Prostate gland (tissue), 2 donors: ENCODE data around the gene CTNNA2. TPM values are rescaled to one million over a fixed set of nuclear protein-coding genes. Genes with fewer than 3 reads are reported as not detected.

Experiments used
- DNase-seq: peaks from one replicate; pipeline ENCODE4 v3.0.0-alpha.2; 2019; ENCODE audit warnings: low spot score
- H3K27ac ChIP-seq, 2 donors: fragments of 200-600 bp; sonication (generic); 2 replicates each; pipeline ENCODE4 v1.5.1; 2017 to 2019
- H3K27me3 ChIP-seq: fragments of 200-600 bp; sonication (generic); replicated peaks from 2 replicates; pipeline ENCODE4 v1.5.1; 2019; ENCODE audit not compliant: insufficient read depth
- H3K36me3 ChIP-seq, 2 donors: fragments of 200-600 bp; sonication (generic); 1 replicate in 1 of 2; 2 replicates in 1 of 2; pipeline versions ENCODE4 v1.5.1 to v1.8.1; 2017 to 2019
- H3K4me1 ChIP-seq: fragments of 200-600 bp; sonication (generic); replicated peaks from 2 replicates; pipeline ENCODE4 v1.5.1; 2019
- H3K4me3 ChIP-seq, 2 donors: fragments of 200-600 bp; sonication (generic); 2 replicates each; pipeline ENCODE4 v1.5.1; 2017 to 2019
- H3K9me3 ChIP-seq: fragments of 200-600 bp; sonication (generic); 2 replicates; pipeline ENCODE4 v1.5.1; 2017
- POLR2A ChIP-seq: fragments of 450-650 bp; IDR thresholded peaks from one replicate; pipeline ENCODE4 v1.6.1; 2016; ENCODE audit warnings: antibody characterized with exemption, mild to moderate bottlenecking
- POLR2AphosphoS5 ChIP-seq: sonication (generic); formaldehyde crosslinking; IDR thresholded peaks from one replicate; pipeline ENCODE4 v1.6.1; 2017; ENCODE audit warnings: antibody characterized with exemption
- WGBS: methylation state at CpG from one replicate; pipeline ENCODE4 v1.1.5; 2018; 5-methylcytosine and 5-hydroxymethylcytosine counted together
- intact Hi-C: fragments of 100-400 bp; cut with DNase I; formaldehyde crosslinking; loops from one replicate; pipeline ENCODE4 v1.14.2; 2022
- total RNA-seq, 2 donors: library from RNA; depleted of rRNA; stranded (reverse); fragments of >200 nt; gene quantifications; one replicate each; pipeline ENCODE4 v1.1.0, GENCODE V29; 2016
- TF ChIP-seq, protein P1 (sequence below), 4 experiments: fragments of 200-600 bp in 2 of 4; fragments of 450-650 bp in 2 of 4; sonication (generic) in 2 of 4; IDR thresholded peaks; 1 replicate in 3 of 4; 2 replicates in 1 of 4; pipeline ENCODE4 v1.5.1; 2016 to 2019; ENCODE audit warnings: antibody characterized with exemption in 4 of 4, mild to moderate bottlenecking in 2 of 4, moderate library complexity in 2 of 4

The CTNNA2 gene
- total RNA-seq, 2 donors from 2014 or later, result 24.3 TPM; not detected in 1

DNA sequence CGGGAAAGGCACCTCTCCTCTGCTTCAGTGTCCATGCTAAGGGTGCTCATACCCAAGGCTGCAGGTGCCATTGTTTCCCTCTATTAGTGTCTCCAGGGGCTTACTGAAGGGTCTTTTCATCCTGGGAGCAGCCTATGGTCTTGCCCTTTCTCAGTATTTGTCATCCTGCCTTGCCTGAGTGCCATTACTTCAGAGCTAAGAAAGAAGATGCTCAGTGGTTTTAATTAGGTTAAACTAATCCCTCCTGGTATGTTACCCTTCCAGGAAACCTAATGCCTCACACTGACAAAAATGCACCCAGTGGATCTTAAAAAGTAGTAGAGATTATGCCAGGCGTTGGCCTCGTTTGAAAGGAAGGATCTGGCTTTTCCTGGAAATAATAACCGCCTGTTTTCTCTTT is 640.3 kb downstream of the CTNNA2 start:
- no peaks in the 10 kb centered on the region for H3K4me1 ChIP-seq
- 76% methylated on average over 4 of the region's 4 CpGs for WGBS
- H3K27me3 ChIP-seq, result no peaks in the 10 kb centered on the region
- H3K4me3 ChIP-seq, result no peak overlapping the region
- intact Hi-C loops, result no loop called here
- no peaks in the 10 kb centered on the region for H3K36me3 ChIP-seq
- no peak for DNase-seq
- H3K9me3 ChIP-seq, result no peaks in the 10 kb centered on the region
- TF ChIP-seq POLR2A (no peak), POLR2AphosphoS5 (no peak)
- TF ChIP-seq, protein P1, sequence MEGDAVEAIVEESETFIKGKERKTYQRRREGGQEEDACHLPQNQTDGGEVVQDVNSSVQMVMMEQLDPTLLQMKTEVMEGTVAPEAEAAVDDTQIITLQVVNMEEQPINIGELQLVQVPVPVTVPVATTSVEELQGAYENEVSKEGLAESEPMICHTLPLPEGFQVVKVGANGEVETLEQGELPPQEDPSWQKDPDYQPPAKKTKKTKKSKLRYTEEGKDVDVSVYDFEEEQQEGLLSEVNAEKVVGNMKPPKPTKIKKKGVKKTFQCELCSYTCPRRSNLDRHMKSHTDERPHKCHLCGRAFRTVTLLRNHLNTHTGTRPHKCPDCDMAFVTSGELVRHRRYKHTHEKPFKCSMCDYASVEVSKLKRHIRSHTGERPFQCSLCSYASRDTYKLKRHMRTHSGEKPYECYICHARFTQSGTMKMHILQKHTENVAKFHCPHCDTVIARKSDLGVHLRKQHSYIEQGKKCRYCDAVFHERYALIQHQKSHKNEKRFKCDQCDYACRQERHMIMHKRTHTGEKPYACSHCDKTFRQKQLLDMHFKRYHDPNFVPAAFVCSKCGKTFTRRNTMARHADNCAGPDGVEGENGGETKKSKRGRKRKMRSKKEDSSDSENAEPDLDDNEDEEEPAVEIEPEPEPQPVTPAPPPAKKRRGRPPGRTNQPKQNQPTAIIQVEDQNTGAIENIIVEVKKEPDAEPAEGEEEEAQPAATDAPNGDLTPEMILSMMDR (IDR thresholded peaks at IDR 0.05), result no peak
- H3K27ac ChIP-seq, result no peak overlapping the region

DNA sequence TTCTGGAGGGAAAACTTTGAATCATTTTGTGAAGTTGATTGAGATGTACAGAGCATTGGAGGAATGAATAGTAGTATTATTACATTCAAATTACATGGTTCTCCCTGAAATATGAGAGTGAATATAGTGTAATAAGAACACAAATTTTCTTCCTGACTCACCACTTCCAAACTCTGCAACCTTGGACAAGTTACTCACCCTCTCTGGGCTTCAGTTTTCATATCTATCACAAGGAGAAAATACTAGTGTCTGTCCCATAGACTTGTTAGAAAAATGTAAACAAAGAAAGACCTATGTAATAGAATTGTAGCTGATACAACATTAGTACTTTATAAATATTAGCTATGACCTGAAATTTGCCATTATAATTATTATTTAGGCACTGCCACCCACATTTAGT is 640.9 kb downstream of the CTNNA2 start:
- Histone ChIP-seq H3K4me1 (no peaks in the 10 kb centered on the region), H3K4me3 (no peak overlapping the region), H3K27ac (no peak overlapping the region), H3K36me3 (no peaks in the 10 kb centered on the region), H3K27me3 (no peaks in the 10 kb centered on the region), H3K9me3 (no peaks in the 10 kb centered on the region)
- TF ChIP-seq, protein P1 (IDR thresholded peaks at IDR 0.05), result no peak
- TF ChIP-seq POLR2AphosphoS5 (no peak), POLR2A (no peak)
- DNase-seq, result no peak
- intact Hi-C loops, result no loop called here

DNA sequence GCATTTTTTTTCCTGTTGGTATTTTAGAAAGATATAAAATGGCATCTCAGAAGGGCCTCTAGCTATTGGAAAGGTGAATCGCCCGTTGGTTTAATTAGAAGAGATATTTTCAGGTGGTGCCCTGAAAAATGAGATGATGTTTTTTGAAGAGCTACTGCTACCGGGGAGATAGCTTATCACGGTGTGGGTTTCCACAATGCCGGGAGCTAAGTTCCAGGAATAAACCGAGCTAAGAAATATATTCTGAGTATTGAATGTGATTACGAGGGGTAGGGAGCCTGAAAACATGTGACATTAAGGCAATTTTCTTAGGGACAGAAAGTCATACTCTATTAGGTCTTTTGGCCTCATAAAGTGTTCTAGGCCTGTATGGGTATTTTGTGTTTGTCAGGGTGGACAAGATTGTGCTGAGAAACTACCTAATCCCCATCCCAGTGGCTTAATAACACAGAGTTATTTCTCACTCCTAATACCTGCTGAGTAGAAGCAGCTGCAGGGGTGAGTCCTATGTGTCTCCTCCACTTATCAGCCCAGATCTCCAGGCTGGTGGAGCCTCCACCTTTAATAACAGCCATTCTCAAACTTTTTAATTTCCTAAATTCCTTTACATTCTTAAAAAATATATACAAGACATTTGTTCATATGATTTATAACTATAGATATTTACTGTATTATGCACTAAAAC is 641.5 kb downstream of the CTNNA2 start:
- Histone ChIP-seq H3K4me1 (no peaks in the 10 kb centered on the region), H3K27ac (no peak overlapping the region), H3K9me3 (no peaks in the 10 kb centered on the region), H3K4me3 (no peak overlapping the region), H3K36me3 (no peaks in the 10 kb centered on the region), H3K27me3 (no peaks in the 10 kb centered on the region)
- intact Hi-C loops, result no loop called here
- no peak for DNase-seq
- WGBS, result 90% methylated on average over 7 of the region's 7 CpGs
- TF ChIP-seq POLR2AphosphoS5 (no peak), POLR2A (no peak)
- TF ChIP-seq, protein P1 (IDR thresholded peaks at IDR 0.05), result no peak

DNA sequence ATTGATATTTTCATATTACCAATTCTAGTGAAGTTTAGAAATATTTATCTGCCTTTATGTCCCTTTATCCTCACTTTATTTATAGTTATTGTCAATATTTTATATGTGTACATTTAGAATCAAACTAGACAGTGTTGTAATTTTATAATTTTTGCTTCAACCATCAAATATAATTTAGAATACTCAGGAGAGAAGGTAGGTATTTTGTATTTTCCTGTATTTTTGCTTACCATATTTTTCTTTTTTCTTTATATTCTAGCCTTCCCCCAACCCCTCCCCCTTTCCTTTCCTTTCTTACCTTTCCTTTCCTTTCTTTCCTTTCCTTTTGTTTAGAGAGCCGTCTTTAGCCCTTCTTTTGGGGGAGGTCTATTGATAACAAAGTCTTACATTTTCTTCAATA is 651.5 kb downstream of the CTNNA2 start:
- DNase-seq, result no peak
- H3K4me3 ChIP-seq, result no peak overlapping the region
- intact Hi-C loops, result no loop called here
- H3K9me3 ChIP-seq, result no peaks in the 10 kb centered on the region
- H3K27me3 ChIP-seq, result no peaks in the 10 kb centered on the region
- no peak for TF ChIP-seq POLR2A
- TF ChIP-seq, protein P1 (IDR thresholded peaks at IDR 0.05), result no peak
- H3K4me1 ChIP-seq, result no peaks in the 10 kb centered on the region
- 81% methylated on average over 1 of the region's 1 CpG for WGBS
- H3K27ac ChIP-seq, result no peak overlapping the region
- H3K36me3 ChIP-seq, result no peaks in the 10 kb centered on the region

DNA sequence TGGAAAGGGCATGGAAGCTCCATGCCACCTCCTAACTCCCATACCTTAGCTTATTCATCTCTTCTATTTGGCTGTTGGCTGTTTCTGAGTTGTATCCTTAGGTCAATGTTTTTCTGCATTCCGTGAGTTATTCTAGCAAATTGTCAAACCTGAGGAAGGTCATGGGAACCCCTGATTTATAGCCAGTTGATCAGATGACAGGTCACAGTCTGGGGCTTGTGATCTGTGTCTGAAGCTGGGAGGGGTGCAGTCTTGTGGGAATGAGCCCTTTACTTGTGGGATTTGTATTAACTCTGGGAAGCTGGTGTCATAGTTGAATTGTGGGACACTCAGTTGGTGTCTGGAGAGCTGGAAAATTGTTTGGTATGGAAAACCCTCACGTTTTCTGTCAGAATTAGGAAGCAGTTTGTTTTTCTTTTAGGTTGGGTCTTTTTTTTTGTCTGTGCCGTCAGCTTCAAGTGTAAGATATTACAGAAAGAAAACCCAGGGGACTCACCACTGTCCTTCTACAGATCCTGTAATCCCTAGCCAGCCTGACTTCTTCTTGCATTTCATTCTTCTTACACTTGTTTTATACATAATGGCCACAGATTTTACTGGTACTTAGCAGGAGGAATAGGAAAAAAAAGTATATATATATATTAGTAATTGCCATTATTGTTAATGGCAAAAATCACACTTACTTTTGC is 653.8 kb downstream of the CTNNA2 start:
- Histone ChIP-seq H3K36me3 (no peaks in the 10 kb centered on the region), H3K9me3 (no peaks in the 10 kb centered on the region), H3K27ac (no peak overlapping the region), H3K4me1 (no peaks in the 10 kb centered on the region), H3K27me3 (no peaks in the 10 kb centered on the region), H3K4me3 (no peak overlapping the region)
- no peak for DNase-seq
- intact Hi-C loops, result no loop called here
- WGBS, result 58% methylated on average over 3 of the region's 3 CpGs
- TF ChIP-seq, protein P1 (IDR thresholded peaks at IDR 0.05), result no peak
- TF ChIP-seq POLR2AphosphoS5 (no peak), POLR2A (no peak)
